Measurements from ENCODE around the gene DOCK4. TPM values are rescaled to one million over a fixed set of nuclear protein-coding genes. Genes with fewer than 3 reads are reported as not detected.

Gene DOCK4
- total and polyA plus RNA-seq, 10 of the 15 experiments (the other 5 are each of a cell fraction or from before 2014, with no cell fraction given): 0.03 to 0.73 (median 0.38) TPM

DNA sequence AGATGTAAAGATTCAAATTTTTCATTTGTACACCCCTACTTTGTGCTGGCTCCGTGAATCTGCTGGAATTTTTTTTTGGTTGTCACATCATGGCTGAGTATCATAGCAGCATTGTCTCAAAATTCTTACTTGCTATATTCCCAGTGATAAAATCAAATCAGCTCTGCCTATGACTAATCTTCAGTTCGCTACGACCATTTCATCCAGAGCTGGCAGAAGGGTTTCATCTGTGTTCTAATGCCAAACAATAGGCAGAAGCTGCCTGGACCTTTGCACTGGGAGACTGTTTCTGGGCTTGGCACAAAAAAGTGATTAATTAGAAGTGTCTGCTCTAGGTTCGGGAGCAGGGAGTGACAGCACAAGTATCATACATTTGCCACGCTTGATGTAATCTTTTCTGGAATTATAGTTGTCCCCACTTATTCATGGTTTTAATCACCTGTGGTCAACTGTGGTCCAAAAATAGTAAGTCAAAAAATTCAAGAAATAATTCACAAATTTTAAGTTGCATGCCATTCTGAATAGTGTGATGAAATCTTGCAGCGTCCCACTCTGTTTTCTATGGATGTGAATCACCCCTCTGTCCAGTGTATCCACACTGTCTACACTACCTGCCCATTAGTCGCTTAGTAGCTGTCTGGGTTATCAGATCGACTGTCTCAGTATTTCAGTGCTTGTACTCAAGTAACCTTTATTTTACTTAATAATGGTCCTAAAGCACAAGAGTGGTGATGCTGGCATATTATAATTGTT is 523.4 kb downstream of the DOCK4 start:
- DNase-seq (ENCODE audit: low read depth, low spot score) (no peak), FAIRE-seq (no peak), ATAC-seq (no peak)
- no TSS peak for BruUV-seq (replicated peaks)
- ChIA-PET CTCF (no interaction called here), RAD21 (ENCODE audit: unreplicated experiment) (no interaction called here), SMC1A (ENCODE audit: uncharacterized antibody, unreplicated experiment) (no interaction called here), POLR2A (interaction anchor here (0.6 kb wide), 1 partner anchor 392 kb away, joined by 3 read pairs; no protein-coding TSS in a partner anchor)
- Histone ChIP-seq H3K4me2 (ENCODE audit: control insufficient read depth, insufficient read depth) (no peak overlapping the region), H3K27ac (ENCODE audit: control insufficient read depth, insufficient read depth) (no peak overlapping the region), H3K4me3 (no peak overlapping the region), H3K27me3 (replicated peaks in 1 of 2; ENCODE audit: control insufficient read depth in 2 of 2, insufficient read depth in 2 of 2, low read length in 1 of 2) (no peaks in the 10 kb centered on the region; a peak in 2 of 4 replicates), H3K79me2 (ENCODE audit: control insufficient read depth, insufficient read depth, low read length) (no peaks in the 10 kb centered on the region), H2AFZ (ENCODE audit: control insufficient read depth, low read depth, low read length) (no peak overlapping the region), H3K36me3 (ENCODE audit: control insufficient read depth in 2 of 2, insufficient read depth in 2 of 2, low read length in 1 of 2) (no peaks in the 10 kb centered on the region), H4K20me1 (ENCODE audit: control insufficient read depth, insufficient read depth) (no peaks in the 10 kb centered on the region), H3K4me1 (ENCODE audit: control insufficient read depth, insufficient read depth, low read length) (no peaks in the 10 kb centered on the region), H3K9me3 (replicated peaks; ENCODE audit: control insufficient read depth, insufficient read depth, low read length) (no peaks in the 10 kb centered on the region), H3K9ac (ENCODE audit: control insufficient read depth, insufficient read depth, low read length) (no peak overlapping the region)
- in situ Hi-C loops (cut with MboI): no loop called here
- intact Hi-C loops (cut with micrococcal nuclease; ENCODE audit: unreplicated experiment): no loop called here
- 43% methylated on average over 8 of the region's 8 CpGs for WGBS (ENCODE audit: insufficient coverage, insufficient replicate concordance, low lambda C conversion rate, missing lambda C conversion rate)
- TF ChIP-seq, protein P1, sequence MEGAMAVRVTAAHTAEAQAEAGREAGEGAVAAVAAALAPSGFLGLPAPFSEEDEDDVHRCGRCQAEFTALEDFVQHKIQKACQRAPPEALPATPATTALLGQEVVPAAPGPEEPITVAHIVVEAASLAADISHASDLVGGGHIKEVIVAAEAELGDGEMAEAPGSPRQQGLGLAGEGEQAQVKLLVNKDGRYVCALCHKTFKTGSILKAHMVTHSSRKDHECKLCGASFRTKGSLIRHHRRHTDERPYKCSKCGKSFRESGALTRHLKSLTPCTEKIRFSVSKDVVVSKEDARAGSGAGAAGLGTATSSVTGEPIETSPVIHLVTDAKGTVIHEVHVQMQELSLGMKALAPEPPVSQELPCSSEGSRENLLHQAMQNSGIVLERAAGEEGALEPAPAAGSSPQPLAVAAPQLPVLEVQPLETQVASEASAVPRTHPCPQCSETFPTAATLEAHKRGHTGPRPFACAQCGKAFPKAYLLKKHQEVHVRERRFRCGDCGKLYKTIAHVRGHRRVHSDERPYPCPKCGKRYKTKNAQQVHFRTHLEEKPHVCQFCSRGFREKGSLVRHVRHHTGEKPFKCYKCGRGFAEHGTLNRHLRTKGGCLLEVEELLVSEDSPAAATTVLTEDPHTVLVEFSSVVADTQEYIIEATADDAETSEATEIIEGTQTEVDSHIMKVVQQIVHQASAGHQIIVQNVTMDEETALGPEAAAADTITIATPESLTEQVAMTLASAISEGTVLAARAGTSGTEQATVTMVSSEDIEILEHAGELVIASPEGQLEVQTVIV (IDR thresholded peaks at IDR 0.05; ENCODE audit: borderline replicate concordance, partially characterized antibody): no peak
- TF ChIP-seq, protein P2, sequence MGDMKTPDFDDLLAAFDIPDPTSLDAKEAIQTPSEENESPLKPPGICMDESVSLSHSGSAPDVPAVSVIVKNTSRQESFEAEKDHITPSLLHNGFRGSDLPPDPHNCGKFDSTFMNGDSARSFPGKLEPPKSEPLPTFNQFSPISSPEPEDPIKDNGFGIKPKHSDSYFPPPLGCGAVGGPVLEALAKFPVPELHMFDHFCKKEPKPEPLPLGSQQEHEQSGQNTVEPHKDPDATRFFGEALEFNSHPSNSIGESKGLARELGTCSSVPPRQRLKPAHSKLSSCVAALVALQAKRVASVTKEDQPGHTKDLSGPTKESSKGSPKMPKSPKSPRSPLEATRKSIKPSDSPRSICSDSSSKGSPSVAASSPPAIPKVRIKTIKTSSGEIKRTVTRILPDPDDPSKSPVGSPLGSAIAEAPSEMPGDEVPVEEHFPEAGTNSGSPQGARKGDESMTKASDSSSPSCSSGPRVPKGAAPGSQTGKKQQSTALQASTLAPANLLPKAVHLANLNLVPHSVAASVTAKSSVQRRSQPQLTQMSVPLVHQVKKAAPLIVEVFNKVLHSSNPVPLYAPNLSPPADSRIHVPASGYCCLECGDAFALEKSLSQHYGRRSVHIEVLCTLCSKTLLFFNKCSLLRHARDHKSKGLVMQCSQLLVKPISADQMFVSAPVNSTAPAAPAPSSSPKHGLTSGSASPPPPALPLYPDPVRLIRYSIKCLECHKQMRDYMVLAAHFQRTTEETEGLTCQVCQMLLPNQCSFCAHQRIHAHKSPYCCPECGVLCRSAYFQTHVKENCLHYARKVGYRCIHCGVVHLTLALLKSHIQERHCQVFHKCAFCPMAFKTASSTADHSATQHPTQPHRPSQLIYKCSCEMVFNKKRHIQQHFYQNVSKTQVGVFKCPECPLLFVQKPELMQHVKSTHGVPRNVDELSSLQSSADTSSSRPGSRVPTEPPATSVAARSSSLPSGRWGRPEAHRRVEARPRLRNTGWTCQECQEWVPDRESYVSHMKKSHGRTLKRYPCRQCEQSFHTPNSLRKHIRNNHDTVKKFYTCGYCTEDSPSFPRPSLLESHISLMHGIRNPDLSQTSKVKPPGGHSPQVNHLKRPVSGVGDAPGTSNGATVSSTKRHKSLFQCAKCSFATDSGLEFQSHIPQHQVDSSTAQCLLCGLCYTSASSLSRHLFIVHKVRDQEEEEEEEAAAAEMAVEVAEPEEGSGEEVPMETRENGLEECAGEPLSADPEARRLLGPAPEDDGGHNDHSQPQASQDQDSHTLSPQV (IDR thresholded peaks at IDR 0.05): no peak
- no peak for TF ChIP-seq ZNF24 (IDR thresholded peaks at IDR 0.05)
- TF ChIP-seq JUNB (IDR thresholded peaks at IDR 0.05): no peak
- TF ChIP-seq DPF2 (IDR thresholded peaks at IDR 0.05): no peak
- TF ChIP-seq, protein P3, sequence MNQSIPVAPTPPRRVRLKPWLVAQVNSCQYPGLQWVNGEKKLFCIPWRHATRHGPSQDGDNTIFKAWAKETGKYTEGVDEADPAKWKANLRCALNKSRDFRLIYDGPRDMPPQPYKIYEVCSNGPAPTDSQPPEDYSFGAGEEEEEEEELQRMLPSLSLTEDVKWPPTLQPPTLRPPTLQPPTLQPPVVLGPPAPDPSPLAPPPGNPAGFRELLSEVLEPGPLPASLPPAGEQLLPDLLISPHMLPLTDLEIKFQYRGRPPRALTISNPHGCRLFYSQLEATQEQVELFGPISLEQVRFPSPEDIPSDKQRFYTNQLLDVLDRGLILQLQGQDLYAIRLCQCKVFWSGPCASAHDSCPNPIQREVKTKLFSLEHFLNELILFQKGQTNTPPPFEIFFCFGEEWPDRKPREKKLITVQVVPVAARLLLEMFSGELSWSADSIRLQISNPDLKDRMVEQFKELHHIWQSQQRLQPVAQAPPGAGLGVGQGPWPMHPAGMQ (IDR thresholded peaks at IDR 0.05; ENCODE audit: borderline replicate concordance): no peak
- no peak for TF ChIP-seq SMARCA5 (IDR thresholded peaks at IDR 0.05)
- TF ChIP-seq MEF2A (IDR thresholded peaks at IDR 0.05; ENCODE audit: insufficient read depth, low read depth, low read length): no peak
- no peak for TF ChIP-seq TAF1 (IDR thresholded peaks at IDR 0.05; ENCODE audit: borderline replicate concordance, low read depth, low read length)
- TF ChIP-seq, protein P4, sequence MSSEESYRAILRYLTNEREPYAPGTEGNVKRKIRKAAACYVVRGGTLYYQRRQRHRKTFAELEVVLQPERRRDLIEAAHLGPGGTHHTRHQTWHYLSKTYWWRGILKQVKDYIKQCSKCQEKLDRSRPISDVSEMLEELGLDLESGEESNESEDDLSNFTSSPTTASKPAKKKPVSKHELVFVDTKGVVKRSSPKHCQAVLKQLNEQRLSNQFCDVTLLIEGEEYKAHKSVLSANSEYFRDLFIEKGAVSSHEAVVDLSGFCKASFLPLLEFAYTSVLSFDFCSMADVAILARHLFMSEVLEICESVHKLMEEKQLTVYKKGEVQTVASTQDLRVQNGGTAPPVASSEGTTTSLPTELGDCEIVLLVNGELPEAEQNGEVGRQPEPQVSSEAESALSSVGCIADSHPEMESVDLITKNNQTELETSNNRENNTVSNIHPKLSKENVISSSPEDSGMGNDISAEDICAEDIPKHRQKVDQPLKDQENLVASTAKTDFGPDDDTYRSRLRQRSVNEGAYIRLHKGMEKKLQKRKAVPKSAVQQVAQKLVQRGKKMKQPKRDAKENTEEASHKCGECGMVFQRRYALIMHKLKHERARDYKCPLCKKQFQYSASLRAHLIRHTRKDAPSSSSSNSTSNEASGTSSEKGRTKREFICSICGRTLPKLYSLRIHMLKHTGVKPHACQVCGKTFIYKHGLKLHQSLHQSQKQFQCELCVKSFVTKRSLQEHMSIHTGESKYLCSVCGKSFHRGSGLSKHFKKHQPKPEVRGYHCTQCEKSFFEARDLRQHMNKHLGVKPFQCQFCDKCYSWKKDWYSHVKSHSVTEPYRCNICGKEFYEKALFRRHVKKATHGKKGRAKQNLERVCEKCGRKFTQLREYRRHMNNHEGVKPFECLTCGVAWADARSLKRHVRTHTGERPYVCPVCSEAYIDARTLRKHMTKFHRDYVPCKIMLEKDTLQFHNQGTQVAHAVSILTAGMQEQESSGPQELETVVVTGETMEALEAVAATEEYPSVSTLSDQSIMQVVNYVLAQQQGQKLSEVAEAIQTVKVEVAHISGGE (CRISPR knock-in tag; IDR thresholded peaks at IDR 0.05): no peak
- no peak for TF ChIP-seq SMAD5 (IDR thresholded peaks at IDR 0.05; ENCODE audit: low read depth)
